GM12864 (cell line): ENCODE measurements around the gene TET3.

ENCODE experiments used
- DNase-seq: peaks from one replicate; pipeline ENCODE4 v3.0.0-alpha.2; 2011; ENCODE audit warnings: low read depth
- H3K4me3 ChIP-seq: 2 replicates; pipeline ENCODE4 v1.5.1; 2011; ENCODE audit warnings: mild to moderate bottlenecking, low read depth, low read length, control low read depth
- CTCF ChIP-seq: IDR thresholded peaks from 2 replicates; pipeline ENCODE4 v1.5.1; 2011; ENCODE audit warnings: low read depth, mild to moderate bottlenecking, moderate library complexity, low read length, control low read depth, inconsistent platforms; ENCODE audit errors: missing control alignments

TET3 gene

GRCh38 chr2:74010087-74010541, 25.4 kb downstream of the TET3 start:
- no peak for DNase-seq
- no peak for TF ChIP-seq CTCF
- no peak overlapping the region for H3K4me3 ChIP-seq

GRCh38 chr2:74011246-74011645, 26.5 kb downstream of the TET3 start:
- no peak overlapping the region for H3K4me3 ChIP-seq
- no peak for TF ChIP-seq CTCF
- no peak for DNase-seq

- no peak overlapping the region for H3K4me3 ChIP-seq
- no peak for TF ChIP-seq CTCF
- no peak for DNase-seq
Measured at GRCh38 chr2:74014813-74015212, 30.1 kb downstream of the TET3 start.

GRCh38 chr2:74017223-74017622, 32.5 kb downstream of the TET3 start:
- no peak overlapping the region for H3K4me3 ChIP-seq
- no peak for DNase-seq
- TF ChIP-seq CTCF, result no peak

- no peak for DNase-seq
- no peak for TF ChIP-seq CTCF
- no peak overlapping the region for H3K4me3 ChIP-seq
Measured at GRCh38 chr2:74019516-74019915, 34.8 kb downstream of the TET3 start.

- no peak for TF ChIP-seq CTCF
- H3K4me3 ChIP-seq, result no peak overlapping the region
- DNase-seq, result no peak
Measured at GRCh38 chr2:74020702-74021406, 36.1 kb downstream of the TET3 start.

GRCh38 chr2:74021407-74021755, 36.7 kb downstream of the TET3 start:
- no peak for TF ChIP-seq CTCF
- no peak for DNase-seq
- no peak overlapping the region for H3K4me3 ChIP-seq
